Upper lobe of right lung (tissue), 1 donor: ENCODE results near the gene FAM120C. TPM values are rescaled to one million over a fixed set of nuclear protein-coding genes. Genes with fewer than 3 reads are reported as not detected.

Source experiments
- ATAC-seq: fragments of 200-7000 bp; cut with Tn5 transposase; one replicate; pipeline ENCODE4 v1.9.1; 2020; ENCODE audit warnings: mild to moderate bottlenecking, moderate library complexity
- DNase-seq: peaks from one replicate; pipeline ENCODE4 v3.0.0-alpha.2; 2020
- H3K27ac ChIP-seq: fragments of 200-600 bp; one replicate; pipeline ENCODE4 v1.8.0; 2022
- H3K27me3 ChIP-seq: fragments of 200-600 bp; one replicate; pipeline ENCODE4 v1.8.0; 2022; ENCODE audit warnings: mild to moderate bottlenecking
- H3K36me3 ChIP-seq: fragments of 200-600 bp; one replicate; pipeline ENCODE4 v1.8.0; 2022
- H3K4me1 ChIP-seq: fragments of 200-600 bp; one replicate; pipeline ENCODE4 v1.8.0; 2022
- H3K4me3 ChIP-seq: fragments of 200-600 bp; one replicate; pipeline ENCODE4 v1.8.0; 2022; ENCODE audit warnings: mild to moderate bottlenecking
- H3K9me3 ChIP-seq: fragments of 200-600 bp; one replicate; pipeline ENCODE4 v1.8.0; 2022
- CTCF ChIP-seq: fragments of 200-600 bp; IDR thresholded peaks from one replicate; pipeline ENCODE4 v1.8.0; 2022; ENCODE audit warnings: antibody characterized with exemption
- intact Hi-C: fragments of 100-400 bp; cut with DNase I; formaldehyde crosslinking; loops from one replicate; pipeline ENCODE4 v1.11.0; 2022
- long read RNA-seq: library from polyadenylated mRNA; unstranded; transcript quantifications from one replicate; pipeline ENCODE4 v2.0.0, GENCODE V29; 2021
- total RNA-seq: library from RNA; stranded (reverse); fragmentation: NEBNext Ultra II Directional; extraction: Animal tissue kit (Norgen Biotek cat#: 25700); gene quantifications from one replicate; pipeline ENCODE4 v1.2.1, GENCODE V29; 2021
- donor health status: DM: no; HTN: yes; CAD: no; lungs with severe emphysema.

FAM120C gene
- total RNA-seq, result 10.4 TPM
- long read RNA-seq, full-length matches to known transcripts, result 2 of 3 reads
- long read RNA-seq, partial matches to known transcripts, result 0 of 3 reads
- long read RNA-seq, other reads (novel, unspliced or antisense), result 1 of 3 reads

GRCh38 chrX:54182864-54183613 is at the start of gene FAM120C:
Gene FAM120C (minus strand): TSS chrX:54183254. CDS start chrX:54183198, 56 bp downstream.
- H3K36me3 ChIP-seq, result no peaks in the 10 kb centered on the region
- peak within 1 kb of the TSS; percentile 71 for H3K4me3 ChIP-seq
- peak within 1 kb of the TSS; percentile 88 for H3K27ac ChIP-seq
- no peaks in the 10 kb centered on the region for H3K27me3 ChIP-seq
- no peak for TF ChIP-seq CTCF
- intact Hi-C loops, result no loop called here
- peak; percentile 95 for ATAC-seq
- peak; percentile 86 for DNase-seq
- H3K9me3 ChIP-seq, result no peaks in the 10 kb centered on the region
- H3K4me1 ChIP-seq, result peaks cover 11% of the 10 kb centered on the region

- Histone ChIP-seq H3K4me1 (no peaks in the 10 kb centered on the region), H3K27me3 (no peaks in the 10 kb centered on the region), H3K36me3 (no peaks in the 10 kb centered on the region), H3K9me3 (no peaks in the 10 kb centered on the region), H3K27ac (no peak overlapping the region), H3K4me3 (no peak overlapping the region)
- ATAC-seq (no peak), DNase-seq (no peak)
- TF ChIP-seq CTCF, result no peak
- intact Hi-C loops, result no loop called here
Observed at GRCh38 chrX:54230435-54231148, 47.5 kb upstream of the FAM120C start.

- no peak for TF ChIP-seq CTCF
- H3K4me3 ChIP-seq, result no peak overlapping the region
- no peaks in the 10 kb centered on the region for H3K9me3 ChIP-seq
- intact Hi-C loops, result no loop called here
- no peaks in the 10 kb centered on the region for H3K4me1 ChIP-seq
- no peak for DNase-seq
- ATAC-seq, result no peak
- no peaks in the 10 kb centered on the region for H3K36me3 ChIP-seq
- no peak overlapping the region for H3K27ac ChIP-seq
- no peaks in the 10 kb centered on the region for H3K27me3 ChIP-seq
Observed at GRCh38 chrX:54223581-54223980, 40.5 kb upstream of the FAM120C start.

- no peak overlapping the region for H3K27ac ChIP-seq
- TF ChIP-seq CTCF, result no peak
Observed at GRCh38 chrX:54213603-54214002, 30.5 kb upstream of the FAM120C start.

GRCh38 chrX:54208531-54208930 is 25.5 kb upstream of the FAM120C start:
- intact Hi-C loops, result no loop called here
- H3K36me3 ChIP-seq, result no peaks in the 10 kb centered on the region
- DNase-seq (no peak), ATAC-seq (no peak)
- H3K4me1 ChIP-seq, result no peaks in the 10 kb centered on the region
- TF ChIP-seq CTCF, result no peak
- H3K9me3 ChIP-seq, result no peaks in the 10 kb centered on the region
- H3K27ac ChIP-seq, result no peak overlapping the region
- no peak overlapping the region for H3K4me3 ChIP-seq
- no peaks in the 10 kb centered on the region for H3K27me3 ChIP-seq

More at GRCh38 chrX:54213603-54214002, 30.5 kb upstream of the FAM120C start:
- Histone ChIP-seq H3K9me3 (no peaks in the 10 kb centered on the region), H3K4me3 (no peak overlapping the region), H3K27me3 (no peaks in the 10 kb centered on the region), H3K4me1 (no peaks in the 10 kb centered on the region), H3K36me3 (no peaks in the 10 kb centered on the region)
- no peak for ATAC-seq
- DNase-seq, result no peak
- intact Hi-C loops, result no loop called here
